Cerebellar cortex (tissue), 1 donor: Measurements from ENCODE around the gene HSD11B1L.
"Not testable (repeated sequence)": the region's sequence is repeated elsewhere in the genome, so short reads cannot be mapped to it uniquely, and the experiment has no call there.

ENCODE experiments used
- DNase-seq: peaks from one replicate; pipeline ENCODE4 v3.0.0-alpha.2; 2015; ENCODE audit warnings: low spot score

HSD11B1L gene

GRCh38 chr19:5700455-5701092, 19.7 kb downstream of the HSD11B1L start:
- no peak for DNase-seq

GRCh38 chr19:5702053-5702410, 21.2 kb downstream of the HSD11B1L start:
- DNase-seq = not testable (repeated sequence)

GRCh38 chr19:5703819-5704818, 23.3 kb downstream of the HSD11B1L start:
- DNase-seq = no peak

GRCh38 chr19:5705552-5705951, 24.7 kb downstream of the HSD11B1L start:
- DNase-seq = no peak

GRCh38 chr19:5706876-5707573, 26.2 kb downstream of the HSD11B1L start:
- DNase-seq = no peak

GRCh38 chr19:5707576-5708575, 27.0 kb downstream of the HSD11B1L start:
- no peak for DNase-seq

GRCh38 chr19:5711025-5711424, 30.2 kb downstream of the HSD11B1L start:
- DNase-seq = no peak

GRCh38 chr19:5711713-5712161, 30.9 kb downstream of the HSD11B1L start:
- DNase-seq = no peak

- no peak for DNase-seq
Observed at GRCh38 chr19:5713228-5713627, 32.4 kb downstream of the HSD11B1L start.

GRCh38 chr19:5714816-5715215, 34.0 kb downstream of the HSD11B1L start:
- no peak for DNase-seq

GRCh38 chr19:5717215-5717935, 36.5 kb downstream of the HSD11B1L start:
- no peak for DNase-seq

GRCh38 chr19:5718037-5718578, 37.3 kb downstream of the HSD11B1L start:
- DNase-seq = no peak

- no peak for DNase-seq
Observed at GRCh38 chr19:5718579-5719273, 37.9 kb downstream of the HSD11B1L start.

GRCh38 chr19:5719274-5719960, 38.6 kb downstream of the HSD11B1L start:
- no peak for DNase-seq

- DNase-seq = peak; percentile 99
Observed at GRCh38 chr19:5719961-5720790, 39.3 kb downstream of the HSD11B1L start, which contains the start of the genes CATSPERD and LONP1. Gene CATSPERD, plus strand, starts transcription at chr19:5720637. Its CDS starts 101 bp downstream, at chr19:5720738. Gene LONP1, minus strand, starts transcription at chr19:5720146. Its CDS starts 14 bp downstream, at chr19:5720132.

- no peak for DNase-seq
Observed at GRCh38 chr19:5727453-5728050, 46.7 kb downstream of the HSD11B1L start.

- not testable (repeated sequence) for DNase-seq
Observed at GRCh38 chr19:5733172-5733571, 52.3 kb downstream of the HSD11B1L start.
